NCI-H2196 treated with DMSO at 0.1 percent for 48 hours (cell line): ENCODE results near the gene DPP9.

ENCODE experiments used
- DNase-seq: peaks from one replicate; lab custom pipeline; 2025; ENCODE audit not compliant: unreplicated experiment; lab: John Stamatoyannopoulos, UW

The DPP9 gene

DNA sequence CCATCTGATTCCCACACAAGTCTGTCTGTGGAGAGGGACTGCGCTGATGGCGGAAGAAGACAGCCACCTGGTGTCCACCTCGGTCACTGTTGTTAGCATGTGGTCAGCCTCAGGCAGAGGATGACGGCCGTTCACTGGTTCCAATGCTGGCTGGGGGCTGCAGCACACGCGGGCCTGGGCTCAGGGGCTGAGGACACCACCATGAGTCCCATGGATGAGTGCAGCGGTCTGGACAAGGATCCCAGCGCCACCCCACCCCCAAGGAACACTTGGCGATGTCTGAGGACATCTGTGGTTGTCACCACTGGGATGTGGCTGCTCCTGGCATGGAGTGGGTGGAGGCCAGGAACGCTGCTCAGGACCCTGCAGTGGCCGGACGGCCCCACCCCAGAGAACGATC is 10.9 kb downstream of the DPP9 start:
- no peak for DNase-seq

DNA sequence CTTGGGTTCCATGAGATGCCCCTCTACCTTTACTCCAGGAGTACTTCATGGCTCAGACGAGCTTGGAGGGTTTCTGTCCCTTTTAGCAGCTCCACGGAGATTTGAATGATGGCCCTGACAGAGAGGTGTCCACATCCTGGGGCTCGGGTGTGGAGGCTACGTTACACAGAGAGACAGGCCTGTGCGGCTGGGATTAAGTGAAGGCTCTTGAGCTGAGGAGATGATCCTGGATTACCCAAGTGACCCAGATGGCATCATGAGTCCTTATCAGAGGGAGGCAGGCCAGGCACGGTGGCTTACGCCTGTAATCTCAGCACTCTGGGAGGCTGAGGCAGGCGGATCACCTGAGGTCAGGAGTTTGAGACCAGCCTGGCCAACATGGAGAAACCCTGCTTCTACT is 12.4 kb downstream of the DPP9 start:
- no peak for DNase-seq

- DNase-seq: no peak
These were observed 13.4 kb downstream of the DPP9 start for GRCh38 chr19:4710281-4710600.

DNA sequence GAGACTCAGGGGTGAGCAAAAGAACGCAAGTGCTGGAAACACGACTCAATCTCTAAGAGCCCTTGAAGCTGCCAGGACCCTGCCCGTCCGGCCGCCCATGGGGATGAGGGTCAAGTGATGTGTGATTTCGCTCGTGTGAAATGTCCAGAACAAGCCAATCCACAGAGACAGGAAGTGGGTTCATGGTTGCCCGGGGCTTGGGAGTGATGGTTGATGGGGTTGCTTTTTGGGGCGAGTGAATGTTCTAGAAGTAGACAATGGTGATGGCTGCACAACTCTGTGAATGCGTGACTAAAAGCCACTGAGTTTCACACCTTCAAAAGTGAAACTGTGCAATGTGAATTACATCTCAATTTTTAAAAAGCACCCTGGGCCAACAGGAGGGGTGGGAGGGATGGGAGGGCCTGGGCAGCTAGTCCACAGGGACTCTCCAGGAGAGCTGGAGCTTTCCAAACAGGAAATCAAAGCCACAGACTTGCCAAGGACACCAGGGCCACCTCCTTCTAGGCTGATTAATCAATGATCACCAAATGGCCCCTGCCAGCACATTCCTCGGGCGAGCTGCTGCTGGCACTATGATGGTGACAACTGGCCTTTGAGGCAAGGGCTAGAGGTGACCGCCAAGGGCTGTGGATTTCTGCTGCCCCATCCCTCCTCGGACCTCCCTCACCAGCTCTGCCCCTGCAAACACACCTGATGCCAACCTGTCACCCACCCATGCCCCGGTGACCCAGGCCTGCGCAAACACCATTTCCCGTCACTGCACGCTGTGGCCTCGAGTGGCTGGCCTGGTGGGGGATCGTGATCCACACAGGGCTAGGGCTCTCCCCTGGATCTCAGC is 14.0 kb downstream of the DPP9 start:
- no peak for DNase-seq

GRCh38 chr19:4707956-4708650 is 15.5 kb downstream of the DPP9 start:
- DNase-seq: no peak

DNA sequence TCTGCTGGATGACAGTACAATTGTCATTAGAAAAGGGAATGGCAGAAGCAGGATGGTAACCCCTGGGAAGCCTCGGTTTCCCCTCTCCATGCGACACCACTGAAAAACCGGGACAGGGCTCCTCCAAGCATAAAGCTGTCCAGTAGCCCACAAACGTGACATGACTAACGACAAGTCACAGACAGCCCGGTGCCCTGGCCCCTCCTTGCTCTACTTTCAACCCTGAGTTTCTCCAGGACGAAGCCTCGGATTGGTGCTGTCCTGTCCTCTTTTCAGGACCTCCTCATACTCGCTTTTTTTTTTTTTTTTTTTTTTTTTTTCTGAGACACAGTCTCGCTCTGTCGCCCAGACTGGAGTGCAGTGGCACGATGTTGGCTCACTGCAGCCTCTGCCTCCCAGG is 16.3 kb downstream of the DPP9 start:
- no peak for DNase-seq

DNA sequence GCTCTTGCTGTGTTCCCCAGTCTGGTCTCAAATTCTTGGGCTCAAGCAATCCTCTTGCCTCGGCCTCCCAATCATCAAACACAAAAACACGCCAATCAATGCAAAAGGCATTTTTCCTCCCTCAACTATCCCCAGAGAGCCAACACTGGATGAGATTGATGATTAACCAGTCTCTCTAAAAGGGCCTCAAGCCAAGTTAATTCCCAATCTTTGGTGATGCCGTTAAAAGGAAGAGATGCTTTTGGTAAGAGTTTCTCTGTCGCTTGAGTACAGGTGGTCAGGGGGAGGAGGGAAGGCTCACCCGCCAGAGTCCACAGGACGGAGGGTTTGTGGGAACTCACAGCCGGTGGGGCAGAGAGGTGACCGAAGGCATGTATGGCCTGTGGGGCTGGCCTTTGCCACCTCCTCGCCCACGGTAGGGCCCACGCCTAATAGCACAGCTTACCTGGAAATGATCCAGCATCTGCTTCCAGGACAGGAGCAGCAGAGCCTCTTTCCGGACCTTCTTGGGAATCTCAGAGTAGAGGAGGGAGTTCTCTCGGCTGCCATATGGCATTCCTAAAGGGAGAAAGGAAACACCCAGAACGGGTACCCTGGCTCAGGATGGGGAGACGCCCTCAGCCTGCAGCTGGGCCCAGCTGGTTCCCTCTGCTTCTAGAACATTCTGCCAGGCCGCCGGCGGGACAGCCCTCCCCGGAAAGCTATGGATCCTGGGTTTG is 18.1 kb downstream of the DPP9 start:
- no peak for DNase-seq

- no peak for DNase-seq
These were observed 19.3 kb downstream of the DPP9 start for GRCh38 chr19:4704317-4704673.

DNA sequence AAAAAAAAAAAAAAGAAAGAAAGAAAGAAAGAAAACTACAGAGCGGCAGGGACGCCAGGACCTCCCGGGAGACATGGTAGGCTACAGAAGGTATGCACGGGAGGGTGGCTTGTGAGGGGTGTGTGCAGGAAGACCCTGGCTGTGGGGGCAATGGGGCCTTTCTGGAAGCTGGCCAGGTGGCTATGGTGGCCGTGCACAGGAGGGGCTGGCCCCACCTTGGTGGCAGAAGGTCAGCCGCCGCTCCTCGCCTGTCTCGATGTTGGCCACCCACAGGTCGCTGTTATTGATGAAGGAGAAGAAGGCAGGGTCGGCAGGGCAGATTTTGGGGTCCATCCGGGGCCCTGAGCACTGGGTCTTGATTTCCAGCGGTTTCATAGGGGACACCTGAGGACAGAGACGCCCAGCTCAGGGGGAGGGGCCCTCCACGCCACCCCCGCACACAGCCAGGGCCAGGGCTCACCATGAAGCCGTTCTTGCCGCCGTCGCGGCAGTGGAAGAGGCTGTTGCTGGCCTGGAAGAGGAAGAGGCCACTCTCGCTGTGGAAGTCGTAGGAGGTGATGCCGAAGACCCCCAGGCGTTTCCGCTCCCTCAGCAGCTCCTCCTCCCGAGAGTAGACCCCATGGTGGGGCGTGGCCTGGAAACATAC is 19.8 kb downstream of the DPP9 start:
- no peak for DNase-seq

GRCh38 chr19:4702764-4703163 is 20.9 kb downstream of the DPP9 start:
- DNase-seq: no peak

DNA sequence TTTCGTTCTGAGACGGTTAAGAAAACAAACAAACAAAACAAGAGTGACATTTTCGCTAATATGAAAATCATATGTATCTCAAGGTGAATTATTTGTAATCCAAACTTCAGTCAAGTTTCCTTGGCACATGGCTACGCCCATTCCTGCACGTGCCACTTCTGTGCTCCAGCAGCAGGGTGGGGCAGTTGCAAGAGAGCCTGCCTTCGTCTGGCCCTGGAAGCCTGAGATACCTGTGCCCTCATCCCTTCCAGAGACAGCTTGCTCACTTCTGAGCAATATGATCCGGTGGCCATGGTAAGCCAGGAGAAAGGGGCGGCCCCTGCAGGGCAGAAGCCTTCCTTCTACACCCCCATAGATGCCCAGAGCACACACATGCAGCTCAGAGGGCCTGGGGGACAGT is 22.1 kb downstream of the DPP9 start:
- no peak for DNase-seq

- no peak for DNase-seq
These were observed 23.0 kb downstream of the DPP9 start for GRCh38 chr19:4700693-4700970.

DNA sequence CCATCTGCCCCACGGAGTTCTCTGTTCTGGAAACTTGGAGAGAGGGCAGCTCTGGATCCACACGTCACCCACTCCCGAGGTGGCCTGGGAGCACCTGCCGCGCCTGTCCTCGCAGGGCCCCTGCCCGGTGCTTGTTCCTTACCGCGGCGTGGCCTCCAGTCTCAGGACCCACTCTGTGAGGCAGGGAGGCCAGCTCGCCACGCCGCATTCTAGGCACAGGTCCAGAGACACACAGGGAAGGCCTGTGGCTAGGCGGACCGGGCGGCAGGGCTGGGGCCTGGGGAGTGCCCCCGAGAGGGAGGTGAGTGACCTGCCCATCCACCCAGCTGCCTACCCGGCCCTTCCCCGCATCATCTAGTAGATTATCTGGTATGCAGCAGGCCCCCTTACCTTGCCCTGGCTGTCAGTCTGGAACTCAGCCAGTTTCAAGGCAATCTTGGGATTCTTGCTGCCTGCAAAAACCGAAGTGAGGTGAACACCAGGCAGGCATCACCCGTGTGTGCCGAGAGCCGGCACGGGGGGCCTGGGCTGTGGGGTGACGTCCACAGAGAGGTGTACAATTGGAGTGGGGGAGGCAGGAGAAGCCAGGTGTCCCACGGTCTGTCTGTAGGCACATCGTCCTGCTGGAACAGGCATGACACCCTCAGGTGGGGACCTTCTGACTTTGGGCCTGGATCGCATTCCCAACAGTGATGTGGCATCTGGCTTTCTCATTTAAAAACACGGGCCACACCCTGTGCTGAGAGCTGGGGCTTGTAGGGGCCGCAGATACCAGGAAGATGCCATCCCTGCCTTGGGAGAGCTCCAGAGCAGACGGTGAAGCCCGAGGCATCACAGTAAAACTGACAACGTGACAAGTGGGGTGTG is 23.6 kb downstream of the DPP9 start:
- no peak for DNase-seq

DNA sequence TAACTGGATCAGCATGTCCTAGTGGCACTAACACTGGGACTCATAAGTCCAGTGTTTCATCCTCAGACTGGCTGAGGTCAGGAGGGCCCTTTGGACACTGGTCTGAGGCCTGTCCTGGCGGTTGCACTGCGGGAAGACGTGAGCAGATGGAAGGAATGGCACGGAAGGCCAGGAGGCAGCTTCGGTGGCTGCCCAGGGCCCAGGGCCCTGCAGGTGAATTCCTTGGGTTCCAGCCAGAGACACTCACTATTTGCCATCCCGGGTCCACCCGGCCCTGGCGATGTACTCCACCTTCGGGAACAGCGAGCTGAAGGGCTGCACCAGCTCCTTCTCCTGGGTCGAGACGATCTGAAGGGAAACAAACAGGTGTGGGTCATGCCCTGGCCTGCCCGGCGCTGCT is 26.3 kb downstream of the DPP9 start:
- DNase-seq: no peak

- peak; percentile 42 for DNase-seq
These were observed 28.4 kb downstream of the DPP9 start for GRCh38 chr19:4695224-4695731.

GRCh38 chr19:4694211-4694987 is 29.2 kb downstream of the DPP9 start:
- DNase-seq: peak; percentile 99

GRCh38 chr19:4693471-4694121 is 30.0 kb downstream of the DPP9 start:
- no peak for DNase-seq

- no peak for DNase-seq
These were observed 30.6 kb downstream of the DPP9 start for GRCh38 chr19:4693078-4693350.

GRCh38 chr19:4692251-4693077 is 31.2 kb downstream of the DPP9 start:
- no peak for DNase-seq
